Activated CD4-positive, alpha-beta T cell treated with anti-CD3 and anti-CD28 coated beads for 24 hours (primary cell): ENCODE measurements around the gene P2RX3.
"Not testable (repeated sequence)": the region's sequence is repeated elsewhere in the genome, so short reads cannot be mapped to it uniquely, and the experiment has no call there.

Source experiments
- DNase-seq, 2 donors: peaks; one replicate each; pipeline ENCODE4 v3.0.0-alpha.2; 2020; ENCODE audit warnings: low read depth in 2 of 2

P2RX3 gene

DNA sequence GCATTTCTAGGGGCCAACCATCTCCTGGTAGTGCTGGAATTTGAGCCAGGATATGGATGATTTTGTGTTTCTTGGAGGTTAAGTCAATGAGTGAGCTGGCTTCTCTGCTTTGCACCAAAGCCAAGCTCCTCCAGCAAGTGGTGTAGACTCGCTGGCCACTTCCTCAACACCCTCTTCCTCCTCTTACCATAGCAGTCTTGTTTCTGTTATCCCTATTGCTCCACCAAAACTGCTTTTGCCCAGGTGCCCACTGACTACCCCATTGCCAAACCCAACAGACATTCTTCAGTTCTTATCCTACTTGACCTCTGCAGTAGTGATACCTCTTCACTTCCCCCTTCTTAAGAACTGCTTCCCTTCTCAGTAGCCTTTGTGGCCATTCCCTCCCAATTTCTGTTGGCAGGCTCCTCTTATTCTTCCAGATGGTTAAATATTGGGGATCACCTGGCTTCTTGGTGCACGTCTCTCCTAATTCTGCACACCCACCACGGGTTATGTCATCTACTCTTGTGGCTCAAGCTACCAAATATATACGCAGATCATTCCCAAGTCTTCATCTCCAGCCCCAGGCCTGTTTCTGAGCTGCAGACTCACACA, 59.3 kb downstream of the P2RX3 start:
- no peak for DNase-seq

DNA sequence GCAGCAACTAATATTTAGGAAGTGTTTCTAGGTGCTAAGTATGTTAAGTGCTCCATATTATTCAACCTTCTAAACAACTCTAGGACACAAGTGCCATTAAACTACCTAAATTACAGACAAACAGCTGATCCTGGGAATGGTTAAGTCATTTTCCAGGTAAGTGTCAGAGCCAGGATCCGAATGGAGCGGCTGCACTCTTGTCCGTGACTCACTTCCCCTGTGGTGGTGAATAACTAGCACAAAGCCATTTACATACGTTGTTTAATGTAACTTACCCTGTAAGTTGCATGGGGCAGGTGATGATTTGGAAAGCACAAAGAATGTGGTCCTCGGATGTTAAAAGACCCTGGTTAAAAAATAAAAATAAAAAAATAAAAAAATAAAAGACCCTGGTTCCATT, 61.1 kb downstream of the P2RX3 start:
- DNase-seq, result no peak

DNA sequence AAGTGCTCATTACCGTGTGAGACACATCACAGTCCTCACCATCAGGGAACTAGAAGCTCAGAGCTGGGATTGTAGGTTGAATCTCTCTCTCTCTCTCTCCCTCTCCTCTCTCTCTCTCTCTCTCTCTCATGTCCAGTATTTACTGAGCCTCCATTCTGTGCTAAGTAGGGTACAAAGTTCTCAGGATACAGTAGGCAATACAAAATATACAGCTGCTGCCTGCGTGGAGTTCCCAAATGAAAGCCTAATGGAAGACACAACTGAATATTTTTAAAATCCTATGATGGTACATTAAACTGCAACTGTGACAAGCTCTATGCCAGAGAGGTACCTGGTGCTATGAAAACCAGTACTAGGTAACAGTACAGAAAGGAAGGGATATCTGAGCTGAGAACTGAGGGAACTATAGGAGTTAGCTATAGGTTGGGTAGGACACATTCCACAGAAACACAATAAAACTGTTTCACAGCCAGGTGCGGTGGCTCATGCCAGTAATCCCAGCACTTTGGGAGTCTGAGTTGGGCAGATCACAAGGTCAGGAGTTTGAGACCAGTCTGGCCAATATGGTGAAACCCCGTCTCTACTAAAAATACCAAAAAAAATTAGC, 61.9 kb downstream of the P2RX3 start:
- no peak for DNase-seq

DNA sequence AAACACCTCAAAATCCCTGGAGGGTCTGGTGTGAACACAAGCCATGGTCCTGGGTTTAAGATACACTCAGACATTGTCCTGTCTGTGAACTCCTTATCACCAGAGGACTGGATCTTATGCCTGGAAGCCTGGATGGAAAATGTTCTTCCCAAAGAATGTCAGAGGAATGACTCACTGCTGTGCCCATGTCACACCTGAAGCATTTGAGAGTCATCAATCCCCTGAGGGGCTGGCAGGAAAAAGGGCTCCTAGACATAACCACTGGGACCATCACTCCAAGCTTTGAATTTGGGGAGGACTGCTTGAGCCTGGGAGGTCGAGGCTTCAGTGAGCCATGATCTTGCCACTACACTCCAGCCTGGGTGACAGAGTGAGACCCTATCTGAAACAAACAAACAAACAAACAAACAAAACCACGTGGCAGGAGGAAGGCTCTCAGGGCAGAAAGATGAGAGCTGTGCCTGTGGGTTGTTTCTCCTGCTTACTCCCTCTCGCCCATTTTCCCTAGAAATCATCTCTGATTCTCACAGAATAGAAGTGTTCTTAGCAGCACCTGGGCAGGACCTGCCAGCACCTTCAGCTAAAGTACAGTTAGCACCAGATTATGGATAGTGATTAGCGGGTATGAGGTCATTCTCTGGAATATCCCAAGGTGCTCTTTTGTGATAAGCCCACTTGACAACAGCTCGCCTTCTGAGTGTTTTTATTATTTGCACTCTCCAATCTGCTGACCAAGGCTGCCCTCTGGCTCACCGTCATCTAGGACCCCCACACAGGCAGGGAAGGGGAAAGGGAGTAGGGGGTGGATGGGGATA, 64.2 kb downstream of the P2RX3 start:
- DNase-seq, result no peak

DNA sequence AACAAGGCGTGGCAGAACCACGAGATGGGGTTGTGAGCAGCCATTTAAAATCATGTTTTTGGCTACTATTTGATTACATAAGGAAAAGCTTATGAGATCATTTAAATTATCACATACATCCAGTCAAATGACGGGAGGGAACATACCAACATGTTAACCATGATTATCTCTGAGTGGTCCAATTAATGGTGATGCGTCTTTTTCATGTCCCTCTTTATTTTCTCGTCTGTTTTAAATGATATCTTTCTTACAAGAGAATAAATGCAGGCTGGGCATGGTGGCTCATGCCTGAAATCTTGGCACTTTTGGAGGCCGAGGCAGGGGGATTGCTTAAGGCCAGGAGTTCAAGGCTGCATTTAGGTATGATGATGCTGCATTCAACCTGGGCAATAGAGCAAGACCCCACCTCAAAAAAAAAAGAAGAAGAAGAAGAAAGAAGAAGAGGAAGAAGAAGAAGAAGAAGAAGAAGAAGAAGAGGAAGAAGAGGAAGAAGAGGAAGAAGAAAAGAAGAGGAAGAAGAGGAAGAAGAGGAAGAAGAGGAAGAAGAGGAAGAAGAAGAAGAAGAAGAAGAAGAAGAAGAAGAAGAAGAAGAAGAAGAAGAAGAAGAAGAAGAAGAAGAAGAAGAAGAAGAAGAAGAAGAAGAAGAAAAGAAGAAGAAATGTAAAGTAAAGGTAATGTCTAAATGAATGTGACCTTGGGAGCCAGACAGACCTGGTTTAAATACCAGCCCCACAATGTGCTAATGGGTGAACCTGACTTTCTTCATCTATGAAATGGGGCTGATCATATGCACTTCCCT, 65.0 kb downstream of the P2RX3 start:
- DNase-seq, result not testable (repeated sequence)

DNA sequence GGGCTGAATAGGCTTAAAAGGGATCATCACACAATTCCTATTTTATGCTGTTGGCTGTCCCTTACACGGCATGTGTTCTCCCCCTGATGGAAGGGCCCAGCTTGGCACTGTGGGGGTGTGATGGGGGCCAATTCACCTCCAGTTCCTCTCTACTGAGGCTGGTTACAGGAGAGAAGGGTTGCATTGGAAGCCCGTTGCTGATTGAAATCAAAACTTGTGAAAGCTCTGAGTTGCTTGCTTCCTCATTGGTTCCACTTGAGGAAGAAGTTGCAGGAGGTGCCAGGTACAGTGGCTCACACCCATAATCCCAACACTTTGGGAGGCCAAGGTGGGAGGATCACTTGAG, 65.6 kb downstream of the P2RX3 start:
- DNase-seq, result no peak

DNA sequence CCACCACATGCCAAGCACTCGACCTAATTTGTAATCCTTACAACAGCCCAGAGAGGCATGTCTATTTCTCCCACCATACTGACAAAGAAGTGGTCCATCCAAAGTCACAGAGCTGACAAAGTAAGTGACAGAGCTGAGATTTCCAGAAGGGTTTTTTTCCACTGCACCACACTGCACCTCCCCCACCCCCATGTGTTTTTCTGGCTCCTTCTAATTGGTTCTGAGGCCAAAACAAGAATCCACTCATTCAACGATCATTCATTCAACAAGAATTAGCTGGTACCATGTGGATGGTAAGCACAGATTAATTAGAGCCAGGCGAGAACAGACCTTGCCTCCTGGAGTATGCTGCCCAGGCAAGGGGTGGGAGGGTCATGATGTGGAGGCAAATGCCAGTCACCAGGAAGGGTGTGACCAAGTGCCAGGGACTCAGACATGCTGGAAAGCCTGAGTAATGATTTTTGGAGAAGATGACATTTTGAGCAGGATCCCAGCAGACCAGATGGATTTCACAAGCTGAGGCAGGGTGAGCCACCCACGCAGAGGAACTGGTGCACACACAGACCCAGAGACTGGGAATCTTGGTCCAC, 67.2 kb downstream of the P2RX3 start:
- no peak for DNase-seq

DNA sequence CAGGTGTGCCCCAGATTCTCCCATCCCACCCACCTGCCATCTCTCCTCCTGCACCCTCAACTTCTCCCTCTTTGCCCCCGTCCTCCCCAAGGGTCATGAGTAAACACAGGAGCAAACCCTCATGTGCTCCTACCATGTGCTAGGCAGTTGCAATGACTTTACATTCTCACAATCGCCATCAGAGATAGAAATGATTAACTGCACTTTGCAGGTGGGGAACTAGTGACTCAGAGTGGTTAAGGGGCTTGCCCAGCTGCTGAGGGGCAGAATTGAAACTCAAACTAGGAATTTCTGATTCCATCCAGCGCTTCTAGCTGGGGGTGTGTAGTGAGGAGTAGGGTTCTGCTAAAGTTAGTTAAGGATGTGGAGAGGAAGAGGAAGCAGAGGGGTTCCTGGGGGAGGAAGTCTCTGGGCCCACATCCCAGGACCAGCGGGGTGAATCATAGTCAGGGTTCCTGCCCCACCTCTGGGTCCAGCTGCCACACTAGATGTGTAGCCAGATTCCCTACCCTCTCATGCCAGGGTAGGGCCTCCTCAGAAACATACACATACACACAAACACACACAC, 68.3 kb downstream of the P2RX3 start:
- no peak for DNase-seq

DNA sequence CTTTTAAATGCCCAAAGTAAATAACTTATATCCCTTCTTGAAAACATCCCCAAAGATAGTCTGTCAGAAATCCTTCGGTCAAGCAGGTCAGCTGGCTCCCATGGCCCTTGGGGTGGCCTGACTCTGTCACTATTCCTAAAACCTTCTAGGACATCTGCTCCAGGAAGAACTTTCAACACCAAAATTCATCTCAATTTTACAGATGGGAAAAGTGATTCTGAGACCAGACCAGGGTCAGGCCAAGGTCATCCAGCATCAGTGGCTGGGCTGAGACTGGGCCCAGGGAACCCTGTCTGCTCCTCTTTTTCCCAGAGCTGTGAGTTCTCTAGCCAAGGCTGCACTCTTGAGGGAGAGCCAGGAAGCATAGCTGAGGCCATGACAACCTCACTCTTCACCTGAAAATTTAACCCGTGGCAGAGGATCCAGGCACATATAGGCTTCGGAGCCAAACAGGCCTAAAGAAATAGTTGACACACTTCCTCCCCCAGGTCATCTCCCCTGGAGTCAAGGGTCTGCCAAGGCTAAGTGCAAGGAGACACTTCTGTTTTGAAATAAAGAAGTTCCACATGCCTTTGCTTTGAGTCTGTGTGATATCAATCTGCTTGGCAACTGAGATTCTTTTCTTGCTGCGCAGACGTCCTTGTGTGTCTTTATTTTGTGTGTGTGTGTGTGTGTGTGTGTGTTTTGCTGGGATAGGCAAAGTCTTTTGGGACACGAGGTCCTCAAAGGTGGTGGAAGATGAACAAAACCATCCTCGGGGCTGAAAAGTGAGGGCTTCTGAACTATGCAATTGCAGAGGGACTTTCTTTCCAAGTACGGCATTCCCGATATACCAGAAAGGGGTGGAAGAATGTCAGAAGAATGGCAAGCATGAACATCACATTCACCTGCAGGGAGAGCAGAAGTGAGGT, 69.1 kb downstream of the P2RX3 start:
- no peak for DNase-seq

DNA sequence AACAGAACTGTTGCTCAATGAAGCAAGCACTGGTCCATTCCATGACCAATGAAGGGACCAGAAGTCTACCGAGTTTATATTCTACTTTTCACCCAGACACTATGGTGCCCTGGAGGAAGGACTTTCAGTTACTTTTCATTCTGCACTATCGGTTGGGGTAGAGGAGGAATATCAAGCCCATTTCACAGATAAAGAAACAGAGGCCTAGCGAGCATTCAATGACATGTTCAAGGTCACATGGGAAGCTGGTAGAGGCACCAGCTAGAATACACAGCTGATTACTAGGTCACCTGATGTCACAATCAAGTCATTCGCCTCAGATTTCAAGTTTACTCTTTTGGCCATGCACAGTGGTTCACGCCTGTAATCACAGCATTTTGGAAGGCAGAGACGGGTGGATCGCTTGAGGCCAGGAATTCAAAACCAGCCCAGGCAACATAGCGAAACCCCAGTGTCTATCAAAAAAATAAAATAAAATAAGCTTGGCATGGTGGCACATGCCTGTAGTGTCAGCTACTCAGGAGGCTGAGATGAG, 69.9 kb downstream of the P2RX3 start:
- no peak for DNase-seq

DNA sequence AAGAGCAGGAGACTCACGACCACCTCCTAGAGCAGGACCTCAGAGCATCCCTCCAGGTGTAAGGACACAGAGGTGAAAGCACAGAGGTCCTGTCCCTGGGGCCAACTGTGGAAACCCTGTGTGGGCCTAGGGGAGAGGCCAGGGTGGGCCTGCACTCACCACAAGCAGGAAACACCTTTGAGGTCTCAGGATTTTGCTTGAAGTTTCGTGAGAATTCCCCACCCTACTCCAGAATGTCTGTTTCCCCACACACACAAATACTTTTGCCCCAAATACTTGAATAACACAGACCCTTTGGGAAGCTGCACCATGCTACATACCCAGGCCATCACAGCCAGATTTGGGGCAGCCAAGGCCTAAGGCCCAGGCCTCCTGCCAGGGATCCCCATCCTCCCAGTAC, 70.6 kb downstream of the P2RX3 start:
- DNase-seq, result no peak

DNA sequence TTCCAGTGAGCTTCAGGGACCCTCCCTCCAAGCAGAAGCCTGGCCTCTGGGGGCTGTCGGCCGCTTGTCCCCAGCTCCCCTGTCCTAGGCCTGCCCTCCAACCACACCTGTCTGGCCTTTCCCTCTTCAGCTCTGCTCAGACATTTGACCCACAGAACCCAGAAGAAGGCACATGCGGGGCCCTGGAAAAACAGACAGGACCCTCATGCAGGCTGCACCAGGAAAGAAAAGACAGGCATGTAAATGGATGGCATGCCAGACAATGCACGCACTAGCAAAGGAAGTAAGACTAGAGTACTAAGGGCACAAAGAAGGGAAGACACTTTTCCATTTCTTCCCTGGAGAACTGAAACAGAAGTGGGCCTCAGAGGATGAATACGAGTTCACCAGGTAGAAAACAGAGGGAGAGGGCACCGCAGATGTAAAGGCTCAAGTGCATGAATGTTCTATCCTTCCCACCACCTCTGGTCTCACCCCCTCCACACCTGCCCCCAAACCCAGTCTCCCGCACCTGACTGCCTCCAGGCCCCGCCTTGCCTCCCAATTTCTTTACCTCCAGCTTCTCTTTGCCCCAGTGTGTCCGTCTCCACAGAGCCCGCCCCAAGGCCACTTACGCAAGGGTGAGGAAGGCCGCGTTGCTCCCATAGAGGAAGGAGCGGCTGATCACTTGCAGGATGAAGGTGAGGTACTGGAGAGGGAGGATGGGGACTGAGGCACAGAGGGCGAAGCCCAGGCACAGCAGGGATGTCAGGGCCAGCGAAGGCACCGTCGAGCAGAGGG, 71.4 kb downstream of the P2RX3 start:
- no peak for DNase-seq

DNA sequence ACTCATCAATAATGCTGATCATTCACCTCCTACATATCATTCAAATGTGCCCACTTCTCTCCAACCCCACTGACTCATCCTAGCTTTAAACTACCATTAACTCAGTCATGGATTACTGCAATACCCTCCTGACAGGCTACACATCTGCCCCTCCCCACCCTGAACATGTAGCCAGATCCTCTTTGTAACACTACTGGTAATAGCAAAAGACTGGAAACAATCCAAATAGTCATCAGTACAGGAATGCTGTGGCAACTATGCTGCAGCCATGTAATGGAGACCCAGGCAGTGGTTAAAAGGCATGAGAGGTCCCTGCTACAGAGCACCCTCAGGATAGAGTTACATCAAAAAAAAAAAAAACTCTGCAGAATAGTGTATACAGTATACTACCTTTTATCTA, 72.1 kb downstream of the P2RX3 start:
- no peak for DNase-seq

DNA sequence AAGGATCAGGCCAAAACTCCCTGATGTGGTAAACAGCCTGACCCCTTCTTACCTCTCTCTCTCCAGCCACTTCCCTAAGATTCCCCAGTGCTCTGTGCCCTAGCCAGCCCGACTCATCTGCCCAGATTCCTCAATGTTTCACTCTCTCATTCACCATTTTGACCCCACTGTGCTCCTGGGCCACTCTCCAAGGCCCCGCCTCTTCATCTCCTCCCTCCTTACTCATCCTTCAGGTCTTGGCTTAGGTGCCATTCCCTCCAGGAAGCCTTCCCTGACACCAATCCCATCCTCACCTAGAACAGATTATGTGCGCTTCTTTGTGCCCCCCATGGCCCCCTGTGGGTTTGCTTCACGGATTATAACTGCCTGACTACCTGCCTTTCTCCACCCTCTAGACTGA, 75.5 kb downstream of the P2RX3 start:
- no peak for DNase-seq

DNA sequence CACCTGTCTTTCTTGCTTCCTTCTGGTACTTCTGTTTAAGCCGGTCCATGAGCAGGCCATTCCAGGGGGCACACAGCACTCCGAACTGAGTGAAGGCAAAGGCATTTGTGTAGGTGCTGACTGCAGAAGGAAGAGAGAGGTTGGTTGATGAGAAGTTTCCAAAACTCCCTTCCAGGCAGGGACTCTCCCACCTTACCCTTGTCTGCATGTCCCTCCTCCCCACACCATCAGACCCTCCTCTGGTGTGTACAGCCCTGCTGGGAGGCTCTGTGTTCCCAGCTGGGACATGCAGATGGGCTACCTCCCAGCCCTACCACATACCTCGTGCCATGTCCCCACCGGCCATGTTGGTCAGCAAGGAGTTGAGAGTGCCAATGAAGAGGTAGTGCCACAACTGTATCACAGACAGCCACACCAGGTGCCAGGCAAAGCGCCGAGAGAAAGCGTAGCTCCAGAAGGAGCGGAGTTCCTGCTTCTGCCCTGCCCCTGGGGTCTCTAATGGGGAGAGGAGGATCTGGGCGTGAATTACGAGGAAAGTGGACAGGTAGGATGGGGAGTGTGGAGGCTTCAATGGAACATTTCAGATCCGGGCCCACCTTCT, 76.6 kb downstream of the P2RX3 start:
- no peak for DNase-seq

DNA sequence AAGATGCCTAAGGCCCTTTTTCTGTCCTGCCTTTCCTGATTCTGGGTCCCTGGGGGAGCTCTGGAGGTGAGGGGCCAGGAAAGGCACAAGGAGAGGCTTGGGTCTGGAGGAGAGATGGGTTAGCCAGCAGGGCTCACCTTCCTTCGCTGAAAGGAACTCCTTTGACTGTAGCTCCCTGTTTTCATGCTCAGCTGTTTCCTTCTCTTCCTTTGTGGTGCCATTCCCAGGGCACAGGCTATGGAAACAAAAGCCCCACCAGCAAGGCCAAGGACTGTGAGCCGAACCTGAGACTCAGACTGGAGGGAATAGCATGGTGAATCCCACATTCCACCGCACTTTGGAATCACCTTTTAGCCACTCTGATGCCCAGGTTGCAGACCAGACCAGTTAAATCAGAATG, 78.3 kb downstream of the P2RX3 start:
- no peak for DNase-seq

DNA sequence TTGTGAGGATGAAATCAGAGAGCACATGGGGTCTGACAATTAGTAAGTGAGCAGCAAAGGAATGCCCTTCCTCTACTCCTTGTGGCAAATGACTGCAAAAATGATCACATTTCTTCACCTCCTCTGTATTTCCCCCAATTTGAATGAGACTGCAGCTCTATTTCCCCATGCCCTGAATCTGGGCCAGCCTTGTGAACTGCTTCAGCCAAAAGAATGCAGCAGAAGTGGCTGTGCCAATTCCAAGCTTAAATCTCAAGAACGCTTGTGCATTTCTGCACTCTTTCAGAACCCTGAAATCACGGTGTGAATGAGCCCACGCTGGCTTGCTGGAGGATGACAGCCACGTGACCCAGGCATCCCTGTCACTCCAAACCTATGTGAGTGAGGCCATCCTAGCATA, 78.9 kb downstream of the P2RX3 start:
- DNase-seq, result no peak

DNA sequence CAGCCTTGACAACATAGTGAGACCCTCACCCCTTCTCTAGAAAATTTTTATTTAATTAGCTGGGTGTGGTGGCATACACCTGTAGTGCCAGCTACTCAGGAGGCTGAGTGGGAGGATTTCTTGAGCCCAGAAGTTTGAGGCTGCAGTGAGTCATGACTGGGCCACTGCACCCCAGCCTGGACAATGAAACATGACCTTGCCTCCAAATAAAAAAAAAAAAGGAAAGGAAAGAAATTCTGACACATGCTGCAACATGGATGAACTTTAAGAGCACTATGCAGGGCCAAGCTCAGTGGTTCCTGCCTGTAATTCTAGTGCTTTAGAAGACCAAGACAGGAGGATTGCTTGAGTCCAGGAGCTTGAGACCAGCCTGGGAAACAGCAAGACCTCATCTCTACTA, 80.0 kb downstream of the P2RX3 start:
- DNase-seq, result no peak

DNA sequence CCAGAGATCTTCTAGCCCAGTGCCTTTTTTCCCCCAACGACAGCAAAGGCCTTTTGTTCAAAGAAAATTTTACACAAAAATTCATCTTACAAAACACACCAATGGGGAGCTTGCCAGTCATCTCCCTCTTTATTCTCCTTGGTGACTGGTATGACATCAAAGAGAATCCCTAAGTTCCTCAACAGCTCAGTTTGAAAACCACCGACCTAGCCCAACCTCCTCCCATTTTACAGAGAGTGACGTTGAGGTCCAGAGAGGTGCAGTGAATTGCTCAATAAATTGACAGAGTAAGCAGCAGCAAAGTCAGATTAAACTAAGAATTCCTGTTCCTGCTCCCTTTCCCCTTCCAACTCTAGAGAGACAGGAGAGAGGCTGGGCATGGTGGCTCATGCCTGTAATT, 81.0 kb downstream of the P2RX3 start:
- DNase-seq, result no peak
